ENCODE data around the gene VAMP7.

GRCh38 chrX:155880586-155881157, 473 bp upstream of the VAMP7 start:
- TF ChIP-seq POLR2A (IDR thresholded peaks at IDR 0.05) = no peak
- no peak for TF ChIP-seq CTCF (IDR thresholded peaks at IDR 0.05)

Measured in Peyer's patch (tissue), 4 donors.